H9 (cell line): ENCODE data around the gene EPC2. TPM values are rescaled to one million over a fixed set of nuclear protein-coding genes. Genes with fewer than 3 reads are reported as not detected.

Experiments used
- DNase-seq: peaks from one replicate; pipeline ENCODE4 v3.0.0-alpha.2; 2017
- H2AFZ ChIP-seq: one replicate; pipeline ENCODE4 v1.6.1; 2013; ENCODE audit warnings: mild to moderate bottlenecking, low read length, control low read depth, moderate library complexity
- H2AK5ac ChIP-seq: 2 replicates; pipeline ENCODE4 v1.6.1; 2013; ENCODE audit warnings: low read length, control low read depth, mixed read lengths; ENCODE audit not compliant: insufficient read length
- H2BK120ac ChIP-seq: one replicate; pipeline ENCODE4 v1.6.1; 2013; ENCODE audit warnings: low read depth, mild to moderate bottlenecking, low read length, control low read depth, inconsistent platforms; ENCODE audit not compliant: poor library complexity, severe bottlenecking
- H2BK12ac ChIP-seq: 2 replicates; pipeline ENCODE4 v1.6.1; 2013; ENCODE audit warnings: low read length, control low read depth, mixed read lengths, low read depth; ENCODE audit not compliant: insufficient read length
- H2BK15ac ChIP-seq: 2 replicates; pipeline ENCODE4 v1.6.1; 2013; ENCODE audit warnings: low read depth, low read length, control low read depth
- H2BK20ac ChIP-seq: one replicate; pipeline ENCODE4 v1.6.1; 2013; ENCODE audit warnings: low read depth, mild to moderate bottlenecking, low read length, control low read depth, inconsistent platforms; ENCODE audit not compliant: poor library complexity, severe bottlenecking
- H2BK5ac ChIP-seq: 2 replicates; pipeline ENCODE4 v1.6.1; 2013; ENCODE audit warnings: low read length, control low read depth, mixed read lengths; ENCODE audit not compliant: insufficient read length
- H3K14ac ChIP-seq: 2 replicates; pipeline ENCODE4 v1.6.1; 2013; ENCODE audit warnings: low read length, control low read depth; ENCODE audit not compliant: insufficient read depth
- H3K18ac ChIP-seq: 2 replicates; pipeline ENCODE4 v1.6.1; 2013; ENCODE audit warnings: low read depth, mild to moderate bottlenecking, mixed read lengths, low read length, control low read depth; ENCODE audit not compliant: insufficient read length
- H3K23ac ChIP-seq: 2 replicates; pipeline ENCODE4 v1.6.1; 2013; ENCODE audit warnings: low read length, control low read depth, mixed read lengths, low read depth; ENCODE audit not compliant: insufficient read length
- H3K23me2 ChIP-seq: 2 replicates; pipeline ENCODE4 v1.6.1; 2013; ENCODE audit warnings: low read depth, mild to moderate bottlenecking, mixed read lengths, low read length, control low read depth; ENCODE audit not compliant: insufficient read length, poor library complexity, severe bottlenecking
- H3K27ac ChIP-seq: 2 replicates; pipeline ENCODE4 v1.5.1; 2013; ENCODE audit warnings: low read length, control low read depth, mixed read lengths, low read depth; ENCODE audit not compliant: insufficient read length
- H3K27me3 ChIP-seq: 2 replicates; pipeline ENCODE4 v1.6.1; 2013; ENCODE audit warnings: low read length, control low read depth, inconsistent platforms; ENCODE audit not compliant: insufficient read depth
- H3K4ac ChIP-seq: 2 replicates; pipeline ENCODE4 v1.6.1; 2013; ENCODE audit warnings: low read depth, mild to moderate bottlenecking, control low read depth, inconsistent platforms, low read length, moderate library complexity
- H3K4me1 ChIP-seq: 2 replicates; pipeline ENCODE4 v1.6.1; 2013; ENCODE audit warnings: low read length, control low read depth, inconsistent platforms; ENCODE audit not compliant: insufficient read depth
- H3K4me2 ChIP-seq: 2 replicates; pipeline ENCODE4 v1.6.1; 2013; ENCODE audit warnings: low read length, control low read depth, mixed read lengths; ENCODE audit not compliant: insufficient read length, insufficient read depth
- H3K56ac ChIP-seq: 2 replicates; pipeline ENCODE4 v1.6.1; 2013; ENCODE audit warnings: low read depth, mild to moderate bottlenecking, mixed read lengths, low read length, control low read depth; ENCODE audit not compliant: insufficient read length
- H3K79me1 ChIP-seq: 2 replicates; pipeline ENCODE4 v1.6.1; 2013; ENCODE audit warnings: low read depth, mild to moderate bottlenecking, moderate library complexity, low read length, control low read depth, inconsistent platforms; ENCODE audit not compliant: insufficient read depth, poor library complexity, severe bottlenecking
- H3K79me2 ChIP-seq: 2 replicates; pipeline ENCODE4 v1.6.1; 2013; ENCODE audit warnings: low read length, control low read depth, inconsistent platforms; ENCODE audit not compliant: insufficient read depth
- H3K9ac ChIP-seq: 2 replicates; pipeline ENCODE4 v1.6.1; 2013; ENCODE audit warnings: low read length, control low read depth, mixed read lengths; ENCODE audit not compliant: insufficient read length; ENCODE audit errors: extremely low read depth
- H3K9me3 ChIP-seq: one replicate; pipeline ENCODE4 v1.6.1; 2013; ENCODE audit warnings: low read depth, low read length, inconsistent platforms; ENCODE audit not compliant: control insufficient read depth
- H3T11ph ChIP-seq: one replicate; pipeline ENCODE4 v1.6.1; 2013; ENCODE audit warnings: mild to moderate bottlenecking, low read length, control low read depth, inconsistent platforms
- H4K20me1 ChIP-seq: one replicate; pipeline ENCODE4 v1.6.1; 2013; ENCODE audit not compliant: control insufficient read depth, insufficient read length, insufficient read depth
- H4K5ac ChIP-seq: 2 replicates; pipeline ENCODE4 v1.6.1; 2013; ENCODE audit warnings: low read depth, mild to moderate bottlenecking, mixed read lengths, low read length, control low read depth; ENCODE audit not compliant: insufficient read length
- H4K8ac ChIP-seq: replicated peaks from 2 replicates; pipeline ENCODE4 v1.6.1; 2013; ENCODE audit warnings: low read length, control low read depth, mixed read lengths, low read depth; ENCODE audit not compliant: insufficient read length
- H4K91ac ChIP-seq: 2 replicates; pipeline ENCODE4 v1.6.1; 2013; ENCODE audit warnings: low read depth, mild to moderate bottlenecking, moderate library complexity, mixed read lengths, low read length, control low read depth; ENCODE audit not compliant: insufficient read length
- H3K27ac Mint-ChIP-seq, 3 experiments: 2 replicates in 2 of 3; 3 replicates in 1 of 3; pipeline ENCODE4 v1.8.0; 2020 to 2021; ENCODE audit warnings: mixed read lengths in 3 of 3, mild to moderate bottlenecking in 1 of 3, moderate library complexity in 1 of 3
- H3K27me3 Mint-ChIP-seq: 2 replicates; pipeline ENCODE4 v1.8.0; 2021; ENCODE audit warnings: low read depth, mild to moderate bottlenecking, moderate library complexity, mixed read lengths
- H3K36me3 Mint-ChIP-seq, 3 experiments: 2 replicates in 2 of 3; 3 replicates in 1 of 3; pipeline ENCODE4 v1.8.0; 2020 to 2021; ENCODE audit warnings: low read depth in 3 of 3, mixed read lengths in 3 of 3; ENCODE audit not compliant: insufficient read depth in 1 of 3
- H3K4me1 Mint-ChIP-seq, 2 experiments: 2 replicates each; pipeline ENCODE4 v1.8.0; 2020; ENCODE audit warnings: mixed read lengths in 2 of 2
- H3K4me3 Mint-ChIP-seq, 2 experiments: 2 replicates in 1 of 2; 3 replicates in 1 of 2; pipeline ENCODE4 v1.8.0; 2020 to 2021; ENCODE audit warnings: mild to moderate bottlenecking in 2 of 2, mixed read lengths in 2 of 2, moderate library complexity in 1 of 2
- H3K9me3 Mint-ChIP-seq, 2 experiments: 2 replicates in 1 of 2; 3 replicates in 1 of 2; pipeline ENCODE4 v1.8.0; 2020; ENCODE audit warnings: mild to moderate bottlenecking in 2 of 2, mixed read lengths in 2 of 2, moderate library complexity in 1 of 2
- WGBS: extraction: QIAGEN DNeasy Blood & Tissue Kit; methylation state at CpG from one replicate; pipeline ENCODE4 v1.1.7; 2013; ENCODE audit warnings: missing lambda C conversion rate, low lambda C conversion rate, mixed read lengths; ENCODE audit not compliant: insufficient read length; ENCODE audit errors: extremely low coverage; 5-methylcytosine and 5-hydroxymethylcytosine counted together
- total RNA-seq: library from RNA; stranded (reverse); gene quantifications from 2 replicates; pipeline ENCODE4 v1.2.1, GENCODE V29; 2021
- TF ChIP-seq, protein P1 (sequence below): fragments of 200-600 bp; sonication (generic); conservative IDR thresholded peaks from 3 replicates; pipeline ENCODE4 v1.8.0; 2021; ENCODE audit warnings: antibody characterized with exemption, mild to moderate bottlenecking

Gene EPC2
- total RNA-seq, 1 experiment from 2014 or later: 31.3 TPM

DNA sequence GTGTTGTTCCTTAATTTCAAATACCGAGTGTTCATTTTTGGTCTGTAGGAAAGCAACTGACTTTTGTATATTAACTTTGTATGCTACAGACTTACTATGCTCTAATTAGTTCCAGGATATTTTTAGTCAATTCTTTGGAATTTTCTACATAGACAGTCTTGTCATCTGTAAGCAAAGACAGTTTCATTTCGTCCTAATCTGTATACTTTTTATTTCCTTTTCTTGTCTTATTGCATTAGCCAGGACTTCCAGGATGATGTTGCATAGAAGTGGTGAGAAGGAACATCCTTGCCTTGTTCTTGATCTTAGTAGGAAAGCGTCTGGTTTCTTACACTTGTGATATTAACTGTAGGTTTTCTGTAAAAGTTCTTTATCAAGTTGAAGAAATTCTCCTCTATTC is 56.5 kb downstream of the EPC2 start:
- TF ChIP-seq, protein P1, sequence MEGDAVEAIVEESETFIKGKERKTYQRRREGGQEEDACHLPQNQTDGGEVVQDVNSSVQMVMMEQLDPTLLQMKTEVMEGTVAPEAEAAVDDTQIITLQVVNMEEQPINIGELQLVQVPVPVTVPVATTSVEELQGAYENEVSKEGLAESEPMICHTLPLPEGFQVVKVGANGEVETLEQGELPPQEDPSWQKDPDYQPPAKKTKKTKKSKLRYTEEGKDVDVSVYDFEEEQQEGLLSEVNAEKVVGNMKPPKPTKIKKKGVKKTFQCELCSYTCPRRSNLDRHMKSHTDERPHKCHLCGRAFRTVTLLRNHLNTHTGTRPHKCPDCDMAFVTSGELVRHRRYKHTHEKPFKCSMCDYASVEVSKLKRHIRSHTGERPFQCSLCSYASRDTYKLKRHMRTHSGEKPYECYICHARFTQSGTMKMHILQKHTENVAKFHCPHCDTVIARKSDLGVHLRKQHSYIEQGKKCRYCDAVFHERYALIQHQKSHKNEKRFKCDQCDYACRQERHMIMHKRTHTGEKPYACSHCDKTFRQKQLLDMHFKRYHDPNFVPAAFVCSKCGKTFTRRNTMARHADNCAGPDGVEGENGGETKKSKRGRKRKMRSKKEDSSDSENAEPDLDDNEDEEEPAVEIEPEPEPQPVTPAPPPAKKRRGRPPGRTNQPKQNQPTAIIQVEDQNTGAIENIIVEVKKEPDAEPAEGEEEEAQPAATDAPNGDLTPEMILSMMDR: no peak
- H3K18ac ChIP-seq: no peak overlapping the region
- no peak overlapping the region for H3K27ac Mint-ChIP-seq
- no peak overlapping the region for H3K4ac ChIP-seq
- DNase-seq: no peak
- H3K4me1 ChIP-seq: no peaks in the 10 kb centered on the region
- H3K36me3 Mint-ChIP-seq: peaks cover 48 to 62% (median 56%) of the 10 kb centered on the region in 3 experiments
- no peak overlapping the region for H3K4me3 Mint-ChIP-seq
- no peak overlapping the region for H2BK20ac ChIP-seq
- no peak overlapping the region for H3K4me2 ChIP-seq
- WGBS: no CpG with 5 or more reads among the region's 3 CpGs
- H3K79me2 ChIP-seq: peaks cover 1% of the 10 kb centered on the region; the same call in 1 of the 2 replicates
- no peaks in the 10 kb centered on the region; the same call in 1 of the 2 replicates for H3K27me3 Mint-ChIP-seq
- H3K9me3 ChIP-seq: peaks cover 6% of the 10 kb centered on the region
- H2BK120ac ChIP-seq: no peak overlapping the region
- no peak overlapping the region for H2BK15ac ChIP-seq
- no peak overlapping the region for H2AFZ ChIP-seq
- H3K23me2 ChIP-seq: no peaks in the 10 kb centered on the region
- H4K20me1 ChIP-seq: no peaks in the 10 kb centered on the region
- no peak overlapping the region for H3K23ac ChIP-seq
- H3T11ph ChIP-seq: no peak overlapping the region
- H4K5ac ChIP-seq: no peak overlapping the region
- no peak overlapping the region for H3K56ac ChIP-seq
- no peak overlapping the region for H2BK5ac ChIP-seq
- no peak overlapping the region for H3K27ac ChIP-seq
- H3K9me3 Mint-ChIP-seq: peaks cover 37% of the 10 kb centered on the region in 2 experiments
- H3K9ac ChIP-seq: no peak overlapping the region
- no peak overlapping the region for H2BK12ac ChIP-seq
- H3K14ac ChIP-seq: no peak overlapping the region
- no peaks in the 10 kb centered on the region for H3K27me3 ChIP-seq
- H4K8ac ChIP-seq: no peak overlapping the region
- peaks cover 4% of the 10 kb centered on the region for H3K79me1 ChIP-seq
- H3K4me1 Mint-ChIP-seq: no peaks in the 10 kb centered on the region
- H2AK5ac ChIP-seq: no peak overlapping the region
- no peak overlapping the region for H4K91ac ChIP-seq
